Measurements from ENCODE around the gene EGLN2. TPM values are rescaled to one million over a fixed set of nuclear protein-coding genes. Genes with fewer than 3 reads are reported as not detected.
"Not testable (repeated sequence)": the region's sequence is repeated elsewhere in the genome, so short reads cannot be mapped to it uniquely, and the experiment has no call there.

EGLN2 gene
- total RNA-seq, 1 donor from 2014 or later, result 27.0 TPM

DNA sequence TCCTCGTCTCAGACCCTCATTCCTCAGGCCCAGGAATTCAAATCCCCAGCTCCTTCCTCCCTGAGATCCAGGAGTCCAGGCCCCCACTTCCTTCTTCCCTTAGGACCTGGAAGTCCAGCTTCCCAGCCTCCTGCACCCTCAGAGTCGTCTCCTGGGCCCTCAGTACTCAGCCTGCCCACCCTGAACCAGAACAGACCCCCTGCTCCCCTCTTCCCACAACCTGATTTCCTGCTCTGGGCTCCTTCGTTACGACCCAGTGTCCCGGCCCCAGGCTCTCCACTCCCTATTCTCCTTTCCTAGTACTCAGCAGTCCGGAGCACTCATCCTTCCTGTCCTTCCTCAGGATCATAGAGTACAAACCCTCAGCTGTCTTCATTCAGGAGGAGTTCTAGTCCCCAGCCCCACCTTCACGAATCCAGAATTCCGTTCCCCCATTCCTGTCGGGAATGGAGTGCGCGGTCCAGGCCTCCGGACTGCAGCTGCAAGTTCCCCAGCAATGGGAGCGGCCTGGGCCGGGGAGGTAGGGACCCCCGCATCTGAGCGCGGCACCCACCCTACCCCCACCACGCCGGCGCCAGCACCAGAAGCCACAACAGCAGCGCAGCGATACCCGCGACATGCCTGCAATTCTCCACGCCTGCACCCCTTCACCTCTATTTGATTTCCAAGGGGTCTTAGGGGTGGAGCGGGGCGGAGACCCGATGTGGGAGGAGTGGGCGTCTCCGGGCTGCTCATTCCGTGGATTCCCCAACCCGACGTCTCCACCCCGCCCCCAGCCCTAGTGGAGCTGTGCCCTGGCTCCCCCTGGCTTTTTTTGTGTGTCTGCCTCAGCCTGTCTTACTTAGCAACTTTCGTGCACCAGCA lies 12.7 kb downstream of the EGLN2 start:
- no peaks in the 10 kb centered on the region for H3K36me3 ChIP-seq
- H3K9ac ChIP-seq, result no peak overlapping the region
- H3F3A ChIP-seq (ENCODE audit: low read depth), result peaks cover 32% of the 10 kb centered on the region
- H3K9me3 Mint-ChIP-seq, result no peaks in the 10 kb centered on the region
- no peak overlapping the region for H3K27ac ChIP-seq
- H3K4me3 Mint-ChIP-seq, result peak overlapping the region; percentile 81
- TF ChIP-seq EZH2phosphoT487 (IDR thresholded peaks at IDR 0.05) (no peak), EZH2 (IDR thresholded peaks at IDR 0.05) (no peak)
- TF ChIP-seq, protein P1, sequence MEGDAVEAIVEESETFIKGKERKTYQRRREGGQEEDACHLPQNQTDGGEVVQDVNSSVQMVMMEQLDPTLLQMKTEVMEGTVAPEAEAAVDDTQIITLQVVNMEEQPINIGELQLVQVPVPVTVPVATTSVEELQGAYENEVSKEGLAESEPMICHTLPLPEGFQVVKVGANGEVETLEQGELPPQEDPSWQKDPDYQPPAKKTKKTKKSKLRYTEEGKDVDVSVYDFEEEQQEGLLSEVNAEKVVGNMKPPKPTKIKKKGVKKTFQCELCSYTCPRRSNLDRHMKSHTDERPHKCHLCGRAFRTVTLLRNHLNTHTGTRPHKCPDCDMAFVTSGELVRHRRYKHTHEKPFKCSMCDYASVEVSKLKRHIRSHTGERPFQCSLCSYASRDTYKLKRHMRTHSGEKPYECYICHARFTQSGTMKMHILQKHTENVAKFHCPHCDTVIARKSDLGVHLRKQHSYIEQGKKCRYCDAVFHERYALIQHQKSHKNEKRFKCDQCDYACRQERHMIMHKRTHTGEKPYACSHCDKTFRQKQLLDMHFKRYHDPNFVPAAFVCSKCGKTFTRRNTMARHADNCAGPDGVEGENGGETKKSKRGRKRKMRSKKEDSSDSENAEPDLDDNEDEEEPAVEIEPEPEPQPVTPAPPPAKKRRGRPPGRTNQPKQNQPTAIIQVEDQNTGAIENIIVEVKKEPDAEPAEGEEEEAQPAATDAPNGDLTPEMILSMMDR (IDR thresholded peaks at IDR 0.05), result no peak
- H3K9me3 ChIP-seq (ENCODE audit: low read depth), result no peaks in the 10 kb centered on the region
- peaks cover 15% of the 10 kb centered on the region for H3K27me3 Mint-ChIP-seq (ENCODE audit: insufficient read depth, low read depth)
- peaks cover 8% of the 10 kb centered on the region for H3K36me3 Mint-ChIP-seq
- H2AFZ ChIP-seq (replicated peaks), result no peak overlapping the region
- peaks cover 20% of the 10 kb centered on the region for H3K4me1 ChIP-seq
- H3K27ac Mint-ChIP-seq, result peak overlapping the region; percentile 47
- peaks cover 19% of the 10 kb centered on the region for H3K27me3 ChIP-seq
- peaks cover 34% of the 10 kb centered on the region for H4K20me1 ChIP-seq (ENCODE audit: low read depth)
- peak; percentile 60 for DNase-seq (ENCODE audit: low spot score)
- H3K4me3 ChIP-seq, result peak overlapping the region; percentile 45
- H3K4me1 Mint-ChIP-seq, result peaks cover 53% of the 10 kb centered on the region
- H3K4me2 ChIP-seq, result peak overlapping the region; percentile 80
- H3K79me2 ChIP-seq (ENCODE audit: low read depth), result peaks cover 15% of the 10 kb centered on the region

- not testable (repeated sequence) for H3K9ac ChIP-seq; H3K36me3 ChIP-seq; H3K27ac ChIP-seq; H3K9me3 Mint-ChIP-seq; H2AFZ ChIP-seq (replicated peaks); H3K36me3 Mint-ChIP-seq; H3K4me3 ChIP-seq; H3K27ac Mint-ChIP-seq; H3K9me3 ChIP-seq (ENCODE audit: low read depth); H3K79me2 ChIP-seq (ENCODE audit: low read depth); DNase-seq (ENCODE audit: low spot score)
- Histone ChIP-seq H3K4me2 (peak overlapping the region; percentile 80), H3K27me3 (peaks cover 24% of the 10 kb centered on the region), H3K4me1 (peaks cover 20% of the 10 kb centered on the region), H3F3A (ENCODE audit: low read depth) (peaks cover 31% of the 10 kb centered on the region), H4K20me1 (ENCODE audit: low read depth) (peaks cover 27% of the 10 kb centered on the region)
- Mint-ChIP-seq H3K4me3 (peak overlapping the region; percentile 81), H3K4me1 (peaks cover 44% of the 10 kb centered on the region), H3K27me3 (ENCODE audit: insufficient read depth, low read depth) (peaks cover 15% of the 10 kb centered on the region)
Observed at GRCh38 chr19:40812571-40812970, 13.6 kb downstream of the EGLN2 start.

- H3K4me2 ChIP-seq, result no peak overlapping the region
- Mint-ChIP-seq H3K4me3 (peak overlapping the region; percentile 81), H3K4me1 (peaks cover 41% of the 10 kb centered on the region), H3K9me3 (no peaks in the 10 kb centered on the region), H3K27me3 (ENCODE audit: insufficient read depth, low read depth) (peaks cover 15% of the 10 kb centered on the region), H3K27ac (no peak overlapping the region), H3K36me3 (peaks cover 2% of the 10 kb centered on the region)
- H3K27me3 ChIP-seq, result peaks cover 28% of the 10 kb centered on the region
- no peak overlapping the region for H2AFZ ChIP-seq (replicated peaks)
- peaks cover 31% of the 10 kb centered on the region for H3F3A ChIP-seq (ENCODE audit: low read depth)
- H3K9me3 ChIP-seq (ENCODE audit: low read depth), result no peaks in the 10 kb centered on the region
- peaks cover 20% of the 10 kb centered on the region for H3K4me1 ChIP-seq
- no peak overlapping the region for H3K27ac ChIP-seq
- no peaks in the 10 kb centered on the region for H3K36me3 ChIP-seq
- TF ChIP-seq EZH2phosphoT487 (IDR thresholded peaks at IDR 0.05), result no peak
- TF ChIP-seq, protein P1 (IDR thresholded peaks at IDR 0.05), result no peak
- no peak for TF ChIP-seq EZH2 (IDR thresholded peaks at IDR 0.05)
- H4K20me1 ChIP-seq (ENCODE audit: low read depth), result peaks cover 21% of the 10 kb centered on the region
- H3K9ac ChIP-seq, result no peak overlapping the region
- peaks cover 4% of the 10 kb centered on the region for H3K79me2 ChIP-seq (ENCODE audit: low read depth)
- DNase-seq (ENCODE audit: low spot score), result no peak
- H3K4me3 ChIP-seq, result no peak overlapping the region
Observed at GRCh38 chr19:40813182-40813581, 14.2 kb downstream of the EGLN2 start.

DNA sequence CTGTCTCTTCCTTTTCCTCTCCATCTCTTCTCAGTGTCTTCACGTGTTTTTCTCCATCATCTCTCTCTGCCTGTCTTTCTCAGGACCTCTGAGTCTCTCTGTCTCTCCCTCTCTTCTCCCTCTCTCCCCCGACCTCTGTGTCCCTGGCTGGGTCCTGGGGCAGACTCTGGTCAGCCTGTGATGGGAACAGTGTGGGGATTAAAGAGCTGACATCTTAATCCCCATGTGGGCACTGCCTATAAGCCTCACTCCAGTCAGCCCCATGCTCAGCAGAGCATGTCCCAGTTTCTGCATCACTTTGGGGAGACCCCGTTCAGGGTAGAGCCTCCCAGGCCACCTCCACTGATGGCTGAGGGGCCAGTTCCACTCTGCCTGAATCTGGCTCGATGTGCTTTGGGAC lies 16.2 kb downstream of the EGLN2 start:
- Mint-ChIP-seq H3K4me3 (peak overlapping the region; percentile 0), H3K9me3 (no peaks in the 10 kb centered on the region), H3K4me1 (peaks cover 43% of the 10 kb centered on the region), H3K27me3 (ENCODE audit: insufficient read depth, low read depth) (peaks cover 16% of the 10 kb centered on the region), H3K27ac (no peak overlapping the region), H3K36me3 (no peaks in the 10 kb centered on the region)
- no peak overlapping the region for H3K4me3 ChIP-seq
- TF ChIP-seq EZH2 (IDR thresholded peaks at IDR 0.05) (no peak), EZH2phosphoT487 (IDR thresholded peaks at IDR 0.05) (no peak)
- TF ChIP-seq, protein P1 (IDR thresholded peaks at IDR 0.05), result no peak
- H4K20me1 ChIP-seq (ENCODE audit: low read depth), result peaks cover under 1% of the 10 kb centered on the region
- no peaks in the 10 kb centered on the region for H3K79me2 ChIP-seq (ENCODE audit: low read depth)
- H3F3A ChIP-seq (ENCODE audit: low read depth), result peaks cover 20% of the 10 kb centered on the region
- H2AFZ ChIP-seq (replicated peaks), result no peak overlapping the region
- peak; percentile 48 for DNase-seq (ENCODE audit: low spot score)
- H3K4me2 ChIP-seq, result no peak overlapping the region
- peaks cover 14% of the 10 kb centered on the region for H3K4me1 ChIP-seq
- H3K27me3 ChIP-seq, result peaks cover 28% of the 10 kb centered on the region
- H3K9me3 ChIP-seq (ENCODE audit: low read depth), result no peaks in the 10 kb centered on the region
- no peak overlapping the region for H3K27ac ChIP-seq
- H3K9ac ChIP-seq, result no peak overlapping the region
- H3K36me3 ChIP-seq, result no peaks in the 10 kb centered on the region

Data from neural progenitor cell (in vitro differentiated cells).